K562 (cell line): ENCODE results near the gene P2RY11. TPM values are rescaled to one million over a fixed set of nuclear protein-coding genes. Genes with fewer than 3 reads are reported as not detected.

Experiments
- ATAC-seq: fragments of 200-7000 bp; cut with Tn5 transposase; 3 replicates; pipeline ENCODE4 v1.9.1; 2020; ENCODE audit warnings: moderate library complexity
- BruUV-seq: library from RNA; stranded (reverse); fragments of 400-500 nt; replicated peaks from 2 replicates; lab custom pipeline; 2021; lab: Mats Ljungman, UMichigan
- CTCF ChIA-PET: fragments of 300-600 bp; formaldehyde crosslinking; extraction: SDS; loops from one replicate; lab custom pipeline; 2021; ENCODE audit warnings: low intra/inter-chr PET ratio; lab: Yijun Ruan, JAX
- POLR2A ChIA-PET: fragments of 300-600, 350-650 bp; sonication (Branson Sonifier 250); formaldehyde crosslinking; extraction: SDS; loops from one replicate; lab custom pipeline; 2021; ENCODE audit warnings: antibody characterized with exemption, inconsistent platforms; lab: Yijun Ruan, JAX
- DNase-seq, 4 experiments: peaks; one replicate each; pipeline versions ENCODE4 v3.0.0 to v3.0.0-alpha.2; 2011 to 2018; ENCODE audit warnings: low spot score in 3 of 4, mixed read lengths in 3 of 4; ENCODE audit errors: extremely low read depth in 1 of 4
- FAIRE-seq: peaks from 2 replicates; lab custom pipeline; 2011; peaks lifted over from hg19 to GRCh38; lab: Jason Lieb, UNC
- H2AFZ ChIP-seq: 2 replicates; pipeline ENCODE4 v1.6.0; 2011; ENCODE audit warnings: low read depth, low read length, control low read depth, inconsistent platforms
- H3K27ac ChIP-seq: fragments of 200-600 bp; 3 replicates; pipeline ENCODE4 v1.8.0; 2011; ENCODE audit warnings: low read depth, mild to moderate bottlenecking, control low read depth, inconsistent platforms, low read length, moderate library complexity, mixed read lengths; ENCODE audit errors: extremely low read depth
- H3K27me3 ChIP-seq, 2 experiments: fragments of 300-600 bp in 1 of 2; 2 replicates in 1 of 2; 3 replicates in 1 of 2; pipeline versions ENCODE4 v1.6.0 to v1.8.0; 2011; ENCODE audit warnings: inconsistent platforms in 2 of 2, low read length in 2 of 2, mild to moderate bottlenecking in 1 of 2, mixed read lengths in 1 of 2, moderate library complexity in 1 of 2; ENCODE audit not compliant: control insufficient read depth in 2 of 2, insufficient read depth in 2 of 2
- H3K36me3 ChIP-seq: fragments of 300-600 bp; 3 replicates; pipeline ENCODE4 v1.8.0; 2011; ENCODE audit warnings: mild to moderate bottlenecking, low read length, inconsistent platforms; ENCODE audit not compliant: control insufficient read depth, insufficient read depth
- H3K4me1 ChIP-seq, 2 experiments: fragments of 200-600 bp in 1 of 2; replicated peaks in 1 of 2; 2 replicates in 1 of 2; 3 replicates in 1 of 2; pipeline versions ENCODE4 v1.5.1 to v1.8.0; 2011; ENCODE audit warnings: inconsistent platforms in 2 of 2, low read length in 2 of 2, mild to moderate bottlenecking in 1 of 2, mixed read lengths in 1 of 2, moderate library complexity in 1 of 2; ENCODE audit not compliant: control insufficient read depth in 2 of 2, insufficient read depth in 2 of 2
- H3K4me2 ChIP-seq: 2 replicates; pipeline ENCODE4 v1.6.1; 2011; ENCODE audit warnings: low read length, control low read depth, inconsistent platforms, mixed read lengths; ENCODE audit not compliant: insufficient read depth
- H3K4me3 ChIP-seq: fragments of 200-600 bp; sonication (generic), shearing (Covaris generic); 2 replicates; pipeline ENCODE4 v1.5.1; 2016; ENCODE audit warnings: control low read depth, inconsistent platforms
- H3K79me2 ChIP-seq: fragments of 200-600 bp; 3 replicates; pipeline ENCODE4 v1.8.0; 2011; ENCODE audit warnings: low read length, inconsistent platforms; ENCODE audit not compliant: control insufficient read depth, insufficient read depth
- H3K9ac ChIP-seq, 2 experiments: 2 replicates each; pipeline versions ENCODE4 v1.6.0 to v1.6.1; 2011; ENCODE audit warnings: low read depth in 2 of 2, low read length in 2 of 2, control low read depth in 1 of 2, inconsistent platforms in 1 of 2, mild to moderate bottlenecking in 1 of 2, mixed read lengths in 1 of 2; ENCODE audit not compliant: insufficient read depth in 1 of 2
- H3K9me1 ChIP-seq: one replicate; pipeline ENCODE4 v1.6.0; 2011; ENCODE audit warnings: inconsistent platforms, mild to moderate bottlenecking, low read length, moderate library complexity; ENCODE audit not compliant: control insufficient read depth, insufficient read depth
- H3K9me3 ChIP-seq: replicated peaks from 2 replicates; pipeline ENCODE4 v1.5.1; 2011; ENCODE audit warnings: low read depth, low read length, inconsistent platforms; ENCODE audit not compliant: control insufficient read depth, insufficient read depth
- H4K20me1 ChIP-seq: replicated peaks from 2 replicates; pipeline ENCODE4 v1.6.1; 2011; ENCODE audit warnings: low read length, inconsistent platforms, mixed read lengths; ENCODE audit not compliant: control insufficient read depth, insufficient read depth
- C11orf30 ChIP-seq: fragments of 450-650 bp; IDR thresholded peaks from 2 replicates; pipeline ENCODE4 v1.6.1; 2016; ENCODE audit warnings: low read depth, mild to moderate bottlenecking
- HOMEZ ChIP-seq: fragments of 250-450 bp; sonication (Bioruptor Pico); IDR thresholded peaks from 2 replicates; pipeline ENCODE4 v1.4.0; 2020; ENCODE audit warnings: mild to moderate bottlenecking, moderate library complexity
- MAFG ChIP-seq: fragments of 450-650 bp; conservative IDR thresholded peaks from 2 replicates; pipeline ENCODE4 v1.6.1; 2016; ENCODE audit warnings: missing genetic modification characterization, missing compliant biosample characterization
- MAFK ChIP-seq: IDR thresholded peaks from 2 replicates; pipeline ENCODE4 v1.6.1; 2011; ENCODE audit warnings: low read length, improper control_type of control experiment
- PHF20 ChIP-seq: fragments of 450-650 bp; IDR thresholded peaks from 2 replicates; pipeline ENCODE4 v1.6.1; 2018; ENCODE audit not compliant: partially characterized antibody
- ZNF316 ChIP-seq: fragments of 450-650 bp; IDR thresholded peaks from 2 replicates; pipeline ENCODE4 v1.6.1; 2016
- WGBS: fragments of 100-300 bp; shearing (Covaris generic); methylation state at CpG from one replicate; pipeline ENCODE4 v1.1.6; 2016; ENCODE audit warnings: low coverage, mixed read lengths; ENCODE audit not compliant: insufficient coverage; ENCODE audit errors: missing lambda C conversion rate; 5-methylcytosine and 5-hydroxymethylcytosine counted together
- in situ Hi-C: fragments of 300-500 bp; cut with MboI; formaldehyde crosslinking; loops from 4 replicates; pipeline ENCODE4 v1.15.0; 2018; ENCODE audit warnings: inconsistent platforms, mixed read lengths
- intact Hi-C: fragments of 100-400 bp; cut with micrococcal nuclease; formaldehyde crosslinking; loops from 2 replicates; pipeline ENCODE4 v1.14.2; 2022
- polyA plus RNA-seq, 8 experiments: library from polyadenylated mRNA; depleted of rRNA in 4 of 8; stranded (reverse) in 5 of 8; unstranded in 3 of 8; fragments of >200 nt; fragmentation: Nextera tagmentation in 2 of 8; fragmentation: Illumina TruSeq in 1 of 8; extraction: Ambion mirVana in 2 of 8; extraction: Trizol in 1 of 8; gene quantifications; 2 replicates each; pipeline versions ENCODE4 v1.2.1 to v1.2.3, GENCODE V29; 2011 to 2014; ENCODE audit warnings: inconsistent platforms in 1 of 8, missing spikeins in 1 of 8
- total RNA-seq, 7 experiments: library from RNA; depleted of rRNA in 6 of 7; stranded (reverse); fragments of >200 nt in 6 of 7; fragmentation: Illumina TruSeq in 2 of 7; extraction: Trizol in 2 of 7; gene quantifications; 2 replicates each; pipeline versions ENCODE4 v1.2.1 to v1.2.3, GENCODE V29; 2011 to 2021; ENCODE audit warnings: low replicate concordance in 1 of 7

Gene P2RY11
- total and polyA plus RNA-seq, 9 of the 15 experiments (the other 6 are each of a cell fraction or from before 2014, with no cell fraction given): 0.03 to 10.1 (median 1.5) TPM

GRCh38 chr19:10107254-10107653, 4.2 kb upstream of the P2RY11 start:
- TF ChIP-seq HOMEZ (no peak), MAFK (0 out of 2 replicates have a peak, but pooled peaks have one; percentile 15), ZNF316 (peak; percentile 89), C11orf30 (peak; percentile 73), MAFG (tag) (peak; percentile 50), PHF20 (no peak)
- TF ChIP-seq, all 486 proteins: peak for 4
- Histone ChIP-seq H3K27ac (peak overlapping the region; percentile 96), H3K4me2 (peak overlapping the region; percentile 91), H3K27me3 (no peaks in the 10 kb centered on the region), H3K9ac (peak overlapping the region; percentile 94 to 98), H2AFZ (no peak overlapping the region), H3K9me1 (no peaks in the 10 kb centered on the region), H3K9me3 (no peaks in the 10 kb centered on the region), H3K79me2 (peaks cover 37% of the 10 kb centered on the region), H3K4me3 (peak overlapping the region; percentile 77), H4K20me1 (no peaks in the 10 kb centered on the region; the same call in 1 of the 2 replicates), H3K36me3 (peaks cover 48% of the 10 kb centered on the region), H3K4me1 (peaks cover 33 to 65% of the 10 kb centered on the region in 2 experiments)
- ChIA-PET POLR2A (interaction anchor here (0.6 to 3.9 kb wide), 5 partner anchors 10 to 288 kb away, joined by 3 to 49 read pairs (median 5); partner anchors contain the start of gene EIF3G), CTCF (interaction anchor here (0.6 kb wide), 1 partner anchor 94 kb away, joined by 3 read pairs; no protein-coding TSS in a partner anchor)
- BruUV-seq: no TSS peak
- 13% methylated on average over 10 of the region's 10 CpGs for WGBS
- ATAC-seq (no peak), DNase-seq (peak in 1 of 4 experiments; percentile 35), FAIRE-seq (no peak)
- intact Hi-C loops (no loop called here), in situ Hi-C loops (no loop called here)
